IMR-90 (cell line): ENCODE data around the gene FKRP. TPM values are rescaled to one million over a fixed set of nuclear protein-coding genes. Genes with fewer than 3 reads are reported as not detected.
A peak's percentile ranks its signal among the peaks of the same experiment; 100 is the strongest.

Source experiments
- ATAC-seq: fragments of 200-7000 bp; cut with Tn5 transposase; 2 replicates; pipeline ENCODE4 v1.9.1; 2020; ENCODE audit warnings: low read depth, mild to moderate bottlenecking, moderate library complexity
- BruUV-seq: library from RNA; stranded (reverse); fragments of 400-500 nt; replicated peaks from 2 replicates; lab custom pipeline; 2021; lab: Mats Ljungman, UMichigan
- CTCF ChIA-PET: fragments of 300-600 bp; formaldehyde crosslinking; extraction: SDS; loops from one replicate; lab custom pipeline; 2021; ENCODE audit warnings: antibody characterized with exemption; lab: Yijun Ruan, JAX
- POLR2A ChIA-PET: fragments of 300-600 bp; sonication (Branson Sonifier 250); formaldehyde crosslinking; loops from one replicate; lab custom pipeline; 2022; ENCODE audit warnings: antibody characterized with exemption; ENCODE audit not compliant: unreplicated experiment; lab: Charles Lee
- DNase-seq: peaks from one replicate; pipeline ENCODE4 v3.0.0; 2013
- H2AFZ ChIP-seq: replicated peaks from 2 replicates; pipeline ENCODE3; 2013; ENCODE audit warnings: low read length, mild to moderate bottlenecking; ENCODE audit not compliant: poor library complexity
- H2AK5ac ChIP-seq: 2 replicates; pipeline ENCODE4 v1.6.1; 2013; ENCODE audit warnings: low read depth, low read length, inconsistent platforms
- H2AK9ac ChIP-seq: replicated peaks from 2 replicates; pipeline ENCODE3; 2013; ENCODE audit warnings: mild to moderate bottlenecking, low read depth, low read length, moderate library complexity; ENCODE audit not compliant: poor library complexity
- H2BK120ac ChIP-seq: 2 replicates; pipeline ENCODE4 v1.6.1; 2013; ENCODE audit warnings: low read depth, low read length, inconsistent platforms
- H2BK15ac ChIP-seq: 3 replicates; pipeline ENCODE4 v1.6.1; 2013; ENCODE audit warnings: low read depth, low read length, inconsistent platforms
- H2BK20ac ChIP-seq: 2 replicates; pipeline ENCODE4 v1.6.1; 2013; ENCODE audit warnings: low read depth, mild to moderate bottlenecking, inconsistent platforms, low read length, moderate library complexity
- H2BK5ac ChIP-seq: 2 replicates; pipeline ENCODE4 v1.6.1; 2013; ENCODE audit warnings: mild to moderate bottlenecking, low read depth, low read length, inconsistent platforms; ENCODE audit not compliant: poor library complexity, severe bottlenecking
- H3K14ac ChIP-seq: replicated peaks from 2 replicates; pipeline ENCODE4 v1.6.1; 2013; ENCODE audit warnings: low read depth, low read length, inconsistent platforms
- H3K18ac ChIP-seq: 2 replicates; pipeline ENCODE4 v1.6.1; 2013; ENCODE audit warnings: low read depth, low read length, control low read depth
- H3K23ac ChIP-seq: 2 replicates; pipeline ENCODE4 v1.6.1; 2013; ENCODE audit warnings: low read depth, low read length, inconsistent platforms
- H3K27ac ChIP-seq: 2 replicates; pipeline ENCODE4 v1.5.1; 2013; ENCODE audit warnings: mild to moderate bottlenecking, control low read depth, low read length; ENCODE audit not compliant: insufficient read depth
- H3K27me3 ChIP-seq: 2 replicates; pipeline ENCODE4 v1.6.1; 2013; ENCODE audit warnings: low read length; ENCODE audit not compliant: control insufficient read depth, insufficient read depth
- H3K36me3 ChIP-seq: 2 replicates; pipeline ENCODE4 v1.6.1; 2013; ENCODE audit warnings: low read length, mixed read lengths; ENCODE audit not compliant: control insufficient read depth, insufficient read depth
- H3K4ac ChIP-seq: 2 replicates; pipeline ENCODE4 v1.6.1; 2013; ENCODE audit warnings: low read depth, low read length, inconsistent platforms
- H3K4me1 ChIP-seq: 2 replicates; pipeline ENCODE4 v1.6.1; 2013; ENCODE audit warnings: low read length, mixed read lengths; ENCODE audit not compliant: control insufficient read depth, insufficient read depth
- H3K4me2 ChIP-seq: 2 replicates; pipeline ENCODE4 v1.6.1; 2013; ENCODE audit warnings: low read depth, mild to moderate bottlenecking, control low read depth, low read length, moderate library complexity
- H3K4me3 ChIP-seq: 2 replicates; pipeline ENCODE4 v1.5.1; 2013; ENCODE audit warnings: low read depth, mild to moderate bottlenecking, control low read depth, low read length, moderate library complexity; ENCODE audit not compliant: insufficient read depth
- H3K56ac ChIP-seq: 2 replicates; pipeline ENCODE4 v1.6.1; 2013; ENCODE audit warnings: low read length, inconsistent platforms; ENCODE audit not compliant: insufficient read depth; ENCODE audit errors: extremely low read depth
- H3K79me1 ChIP-seq, 2 experiments: 2 replicates each; pipeline ENCODE4 v1.6.1; 2013; ENCODE audit warnings: low read length in 2 of 2, inconsistent platforms in 1 of 2, low read depth in 1 of 2
- H3K9ac ChIP-seq: 2 replicates; pipeline ENCODE4 v1.6.1; 2013; ENCODE audit warnings: low read depth, low read length, control low read depth
- H3K9me1 ChIP-seq: 2 replicates; pipeline ENCODE4 v1.6.1; 2013; ENCODE audit warnings: low read length, inconsistent platforms; ENCODE audit not compliant: insufficient read depth
- H3K9me3 ChIP-seq: 2 replicates; pipeline ENCODE4 v1.6.1; 2013; ENCODE audit warnings: low read length; ENCODE audit not compliant: control insufficient read depth, insufficient read depth
- H4K20me1 ChIP-seq: 2 replicates; pipeline ENCODE4 v1.6.1; 2013; ENCODE audit warnings: low read length, inconsistent platforms; ENCODE audit not compliant: insufficient read depth
- H4K5ac ChIP-seq: 2 replicates; pipeline ENCODE4 v1.6.1; 2013; ENCODE audit warnings: mild to moderate bottlenecking, low read depth, low read length, control low read depth
- H4K8ac ChIP-seq, 2 experiments: 2 replicates each; pipeline ENCODE4 v1.6.1; 2013; ENCODE audit warnings: low read depth in 2 of 2, low read length in 2 of 2, control low read depth in 1 of 2, inconsistent platforms in 1 of 2
- H4K91ac ChIP-seq: 2 replicates; pipeline ENCODE4 v1.6.1; 2013; ENCODE audit warnings: low read depth, low read length, inconsistent platforms; ENCODE audit not compliant: insufficient read depth
- BHLHE40 ChIP-seq: fragments of 150-350 bp; IDR thresholded peaks from 2 replicates; pipeline ENCODE4 v1.6.1; 2016; ENCODE audit warnings: mild to moderate bottlenecking, low read depth, low read length
- CEBPB ChIP-seq: IDR thresholded peaks from 2 replicates; pipeline ENCODE4 v1.6.1; 2012; ENCODE audit warnings: low read depth, low read length, improper control_type of control experiment
- MAFK ChIP-seq: IDR thresholded peaks from 2 replicates; pipeline ENCODE4 v1.6.1; 2012; ENCODE audit warnings: low read depth, low read length, improper control_type of control experiment
- WGBS, 2 experiments: methylation state at CpG; one replicate each; pipeline versions ENCODE4 v1.1.5 to v1.1.7; 2013; ENCODE audit warnings: missing lambda C conversion rate in 2 of 2; ENCODE audit not compliant: insufficient read length in 1 of 2; ENCODE audit errors: extremely low coverage in 2 of 2; 5-methylcytosine and 5-hydroxymethylcytosine counted together
- dilution Hi-C: fragments of 300-500 bp; cut with HindIII; formaldehyde crosslinking; loops from one replicate; pipeline ENCODE4 v1.14.3; 2018; ENCODE audit warnings: low sequenced_read_pairs; ENCODE audit not compliant: unreplicated experiment
- in situ Hi-C: fragments of 300-500 bp; cut with MboI; formaldehyde crosslinking; loops from 3 replicates; pipeline ENCODE4 v1.14.3; 2019; ENCODE audit warnings: low sequenced_read_pairs, inconsistent platforms, mixed read lengths
- intact Hi-C: fragments of 100-400 bp; cut with micrococcal nuclease; formaldehyde crosslinking; loops from 2 replicates; pipeline ENCODE4 v1.10.0; 2022
- polyA plus RNA-seq, 3 experiments: library from polyadenylated mRNA; depleted of rRNA; stranded (reverse); fragments of >200 nt; gene quantifications; 2 replicates each; pipeline ENCODE4 v1.2.3, GENCODE V29; 2012; ENCODE audit warnings: low replicate concordance in 1 of 3
- total RNA-seq: library from RNA; depleted of rRNA; stranded (reverse); fragments of >200 nt; gene quantifications from 2 replicates; pipeline ENCODE4 v1.2.3, GENCODE V29; 2012

FKRP gene
- total and polyA plus RNA-seq, 2 of the 4 experiments (the other 2 are of a cell fraction), result 6.1 to 25.3 TPM

DNA sequence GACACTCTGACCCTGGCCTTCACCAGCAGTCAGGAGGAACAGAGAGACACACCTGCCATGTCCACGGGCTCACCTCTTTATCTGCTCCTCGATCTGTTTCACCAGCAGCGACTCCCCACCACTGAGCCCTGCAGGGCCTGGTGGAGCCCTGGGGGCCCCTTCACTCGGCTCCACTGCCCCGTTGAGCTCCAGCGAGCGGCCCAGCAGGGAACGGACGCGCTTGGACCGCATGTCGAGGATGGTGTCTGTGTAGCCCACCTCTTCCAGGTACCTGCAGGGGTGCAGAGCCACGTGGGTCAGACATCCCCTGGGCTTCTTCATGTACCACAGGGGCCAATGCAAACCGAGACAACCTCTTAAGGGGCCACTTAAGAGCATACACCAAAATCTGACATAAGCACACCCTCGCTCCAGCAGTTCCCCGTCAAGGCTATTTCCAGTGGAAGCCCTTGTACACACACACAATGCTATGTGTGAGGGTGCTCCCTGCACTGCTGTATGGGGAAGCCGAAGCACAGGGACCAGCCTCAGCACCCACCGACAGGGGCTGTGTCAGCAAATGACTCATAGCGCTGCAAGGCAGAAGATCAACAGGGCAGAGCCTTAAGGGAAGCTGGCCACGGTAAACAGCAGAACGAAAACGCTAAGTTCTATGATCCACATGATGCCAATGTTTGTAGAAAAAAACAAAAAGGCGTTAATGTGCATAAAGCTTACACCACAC is 12.7 kb upstream of the FKRP start:
- H3K27ac ChIP-seq, result no peak overlapping the region
- H4K91ac ChIP-seq, result no peak overlapping the region
- H2AK5ac ChIP-seq, result no peak overlapping the region
- peaks cover 26% of the 10 kb centered on the region for H3K9me1 ChIP-seq
- no peak overlapping the region for H4K5ac ChIP-seq
- no peak for ATAC-seq
- H3K4me2 ChIP-seq, result no peak overlapping the region
- no TSS peak for BruUV-seq
- no peak overlapping the region for H3K4me3 ChIP-seq
- H3K9ac ChIP-seq, result no peak overlapping the region
- TF ChIP-seq BHLHE40, result no peak
- no peak for TF ChIP-seq CEBPB
- 0 out of 2 replicates have a peak, but pooled peaks have one; percentile 12 for TF ChIP-seq MAFK
- in situ Hi-C loops, result no loop called here
- no peak overlapping the region for H3K23ac ChIP-seq
- no peak overlapping the region for H2BK20ac ChIP-seq
- intact Hi-C loops, result no loop called here
- CTCF ChIA-PET, result no interaction called here
- H2BK15ac ChIP-seq, result no peak overlapping the region
- H4K20me1 ChIP-seq, result peaks cover 85% of the 10 kb centered on the region
- no peak overlapping the region for H3K18ac ChIP-seq
- H3K9me3 ChIP-seq, result no peaks in the 10 kb centered on the region
- no peak overlapping the region for H3K56ac ChIP-seq
- peak; percentile 44 for DNase-seq
- POLR2A ChIA-PET, result interaction anchor here (0.6 kb wide), 1 partner anchor 45 kb away, joined by 3 read pairs; no protein-coding TSS in a partner anchor
- H3K4ac ChIP-seq, result no peak overlapping the region
- H2AFZ ChIP-seq, result no peak overlapping the region
- H4K8ac ChIP-seq, result no peak overlapping the region
- H3K79me1 ChIP-seq, result peaks cover 47 to 86% of the 10 kb centered on the region in 2 experiments
- peaks cover 25% of the 10 kb centered on the region for H3K4me1 ChIP-seq
- no peaks in the 10 kb centered on the region for H3K27me3 ChIP-seq
- H2BK120ac ChIP-seq, result no peak overlapping the region
- peaks cover 65% of the 10 kb centered on the region for H3K36me3 ChIP-seq
- H2AK9ac ChIP-seq, result no peak overlapping the region
- WGBS, 2 experiments, result 91% methylated on average over 14 of the region's 23 CpGs; no CpG with 5 or more reads in 1 of the 2 experiments
- dilution Hi-C loops, result no loop called here
- H3K14ac ChIP-seq, result no peak overlapping the region
- no peak overlapping the region for H2BK5ac ChIP-seq
